ENCODE data around the gene KIF3A.

- TF ChIP-seq CTCF (IDR thresholded peaks at IDR 0.05): no peak
- no peak for TF ChIP-seq POLR2A (IDR thresholded peaks at IDR 0.05)
Observed at GRCh38 chr5:132746592-132746953, 9.2 kb upstream of the KIF3A start.
